Stomach (tissue), 9 donors: ENCODE data around the gene SNX1. TPM values are rescaled to one million over a fixed set of nuclear protein-coding genes. Genes with fewer than 3 reads are reported as not detected.

ENCODE experiments used
- DNase-seq, 2 donors: peaks; one replicate each; pipeline versions ENCODE4 v3.0.0 to v3.0.0-alpha.2; 2013 to 2019
- H3K27ac ChIP-seq, 5 donors: fragments of 200-600 bp in 4 of 5; sonication (generic) in 4 of 5; one replicate each; pipeline ENCODE4 v1.5.1; 2013 to 2019; ENCODE audit warnings: mild to moderate bottlenecking in 1 of 5, moderate library complexity in 1 of 5
- H3K27me3 ChIP-seq, 3 donors: fragments of 200-600 bp; sonication (generic); one replicate each; pipeline ENCODE4 v1.5.1; 2017 to 2019; ENCODE audit warnings: mixed run types in 1 of 3
- H3K36me3 ChIP-seq, 4 donors: fragments of 200-600 bp; sonication (generic); 1 replicate in 3 of 4; 2 replicates in 1 of 4; pipeline ENCODE4 v1.5.1; 2016 to 2019
- H3K4me1 ChIP-seq, 4 donors: fragments of 200-600 bp; sonication (generic); one replicate each; pipeline ENCODE4 v1.5.1; 2016 to 2019
- H3K4me3 ChIP-seq, 4 donors: fragments of 200-600 bp; sonication (generic) in 3 of 4; one replicate each; pipeline ENCODE4 v1.5.1; 2016 to 2019; ENCODE audit warnings: mild to moderate bottlenecking in 1 of 4
- H3K9me3 ChIP-seq, 4 donors: fragments of 200-600 bp; sonication (generic); one replicate each; pipeline ENCODE4 v1.5.1; 2016 to 2019
- EP300 ChIP-seq: sonication (generic); formaldehyde crosslinking; IDR thresholded peaks from one replicate; pipeline ENCODE4 v1.6.1; 2017; ENCODE audit warnings: antibody characterized with exemption
- POLR2A ChIP-seq, 4 donors: fragments of 450-650 bp; IDR thresholded peaks; one replicate each; pipeline ENCODE4 v1.6.1; 2016; ENCODE audit warnings: antibody characterized with exemption in 4 of 4, control low read depth in 2 of 4, mild to moderate bottlenecking in 1 of 4, moderate library complexity in 1 of 4
- POLR2AphosphoS5 ChIP-seq, 3 donors: sonication (generic); formaldehyde crosslinking; IDR thresholded peaks; one replicate each; pipeline ENCODE4 v1.6.1; 2016; ENCODE audit warnings: antibody characterized with exemption in 3 of 3
- WGBS, 5 donors: extraction: QIAGEN DNeasy Blood & Tissue Kit in 3 of 5; methylation state at CpG; one replicate each; pipeline versions ENCODE4 v1.1.5 to v1.1.7; 2013 to 2018; 5-methylcytosine and 5-hydroxymethylcytosine counted together
- intact Hi-C: fragments of 100-400 bp; cut with DNase I; formaldehyde crosslinking; loops from one replicate; pipeline ENCODE4 v1.15.1; 2023; ENCODE audit warnings: low total_unique reads
- polyA plus RNA-seq, 3 donors: library from polyadenylated mRNA; stranded (reverse); fragments of 200-250 nt; gene quantifications; one replicate each; pipeline ENCODE4 v1.2.3, GENCODE V29; 2013
- total RNA-seq, 5 donors: library from RNA; depleted of rRNA; stranded (reverse); fragments of >200 nt; gene quantifications; one replicate each; pipeline versions ENCODE4 v1.1.0 to v1.2.3, GENCODE V29; 2014 to 2016
- TF ChIP-seq, protein P1 (sequence below), 7 experiments: fragments of 450-650 bp in 4 of 7; fragments of 200-600 bp in 3 of 7; sonication (generic) in 3 of 7; IDR thresholded peaks; one replicate each; pipeline ENCODE4 v1.5.1; 2016 to 2019; ENCODE audit warnings: antibody characterized with exemption in 7 of 7, control low read depth in 2 of 7, mild to moderate bottlenecking in 1 of 7
- donor health status: healthy with polysubstance abuse.
- donor health status: Bipolar disorder and iron deficiency.
- donor health status: healthy.

SNX1 gene
- total and polyA plus RNA-seq, 8 donors, result 38.8 to 119 (median 61.9) TPM

DNA sequence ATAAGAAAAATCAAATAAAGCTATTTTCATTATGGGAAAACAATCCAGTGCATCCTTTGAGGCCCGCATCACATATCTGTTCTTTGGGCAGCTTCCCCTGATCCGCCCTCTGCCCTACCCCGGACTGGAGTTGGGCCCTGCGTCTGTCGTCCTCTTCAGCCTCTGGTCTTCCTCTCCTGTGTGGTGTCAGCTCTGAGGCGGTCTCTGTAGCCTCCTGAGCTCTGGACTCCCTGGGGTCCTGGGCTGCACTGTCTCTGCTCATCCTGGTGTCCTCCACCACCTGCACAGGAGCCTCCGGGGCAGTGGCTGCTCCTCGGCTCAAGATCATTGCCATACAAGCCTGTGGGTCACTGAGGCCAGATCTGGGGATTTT is 48.4 kb downstream of the SNX1 start:
- intact Hi-C loops, result no loop called here
- Histone ChIP-seq H3K27me3 (no peaks in the 10 kb centered on the region), H3K9me3 (no peaks in the 10 kb centered on the region), H3K36me3 (peaks cover 16 to 62% (median 60%) of the 10 kb centered on the region in 4 donors), H3K27ac (no peak overlapping the region), H3K4me1 (no peaks in the 10 kb centered on the region), H3K4me3 (no peak overlapping the region)
- TF ChIP-seq POLR2AphosphoS5 (IDR thresholded peaks at IDR 0.05), result no peak
- TF ChIP-seq POLR2A (IDR thresholded peaks at IDR 0.05), result no peak
- no peak for TF ChIP-seq EP300
- TF ChIP-seq, protein P1, sequence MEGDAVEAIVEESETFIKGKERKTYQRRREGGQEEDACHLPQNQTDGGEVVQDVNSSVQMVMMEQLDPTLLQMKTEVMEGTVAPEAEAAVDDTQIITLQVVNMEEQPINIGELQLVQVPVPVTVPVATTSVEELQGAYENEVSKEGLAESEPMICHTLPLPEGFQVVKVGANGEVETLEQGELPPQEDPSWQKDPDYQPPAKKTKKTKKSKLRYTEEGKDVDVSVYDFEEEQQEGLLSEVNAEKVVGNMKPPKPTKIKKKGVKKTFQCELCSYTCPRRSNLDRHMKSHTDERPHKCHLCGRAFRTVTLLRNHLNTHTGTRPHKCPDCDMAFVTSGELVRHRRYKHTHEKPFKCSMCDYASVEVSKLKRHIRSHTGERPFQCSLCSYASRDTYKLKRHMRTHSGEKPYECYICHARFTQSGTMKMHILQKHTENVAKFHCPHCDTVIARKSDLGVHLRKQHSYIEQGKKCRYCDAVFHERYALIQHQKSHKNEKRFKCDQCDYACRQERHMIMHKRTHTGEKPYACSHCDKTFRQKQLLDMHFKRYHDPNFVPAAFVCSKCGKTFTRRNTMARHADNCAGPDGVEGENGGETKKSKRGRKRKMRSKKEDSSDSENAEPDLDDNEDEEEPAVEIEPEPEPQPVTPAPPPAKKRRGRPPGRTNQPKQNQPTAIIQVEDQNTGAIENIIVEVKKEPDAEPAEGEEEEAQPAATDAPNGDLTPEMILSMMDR (IDR thresholded peaks at IDR 0.05), result no peak
- DNase-seq, result no peak
- 80 to 90% (median 84%) methylated on average over 7 to 8 of the region's 8 CpGs for WGBS, 5 donors

DNA sequence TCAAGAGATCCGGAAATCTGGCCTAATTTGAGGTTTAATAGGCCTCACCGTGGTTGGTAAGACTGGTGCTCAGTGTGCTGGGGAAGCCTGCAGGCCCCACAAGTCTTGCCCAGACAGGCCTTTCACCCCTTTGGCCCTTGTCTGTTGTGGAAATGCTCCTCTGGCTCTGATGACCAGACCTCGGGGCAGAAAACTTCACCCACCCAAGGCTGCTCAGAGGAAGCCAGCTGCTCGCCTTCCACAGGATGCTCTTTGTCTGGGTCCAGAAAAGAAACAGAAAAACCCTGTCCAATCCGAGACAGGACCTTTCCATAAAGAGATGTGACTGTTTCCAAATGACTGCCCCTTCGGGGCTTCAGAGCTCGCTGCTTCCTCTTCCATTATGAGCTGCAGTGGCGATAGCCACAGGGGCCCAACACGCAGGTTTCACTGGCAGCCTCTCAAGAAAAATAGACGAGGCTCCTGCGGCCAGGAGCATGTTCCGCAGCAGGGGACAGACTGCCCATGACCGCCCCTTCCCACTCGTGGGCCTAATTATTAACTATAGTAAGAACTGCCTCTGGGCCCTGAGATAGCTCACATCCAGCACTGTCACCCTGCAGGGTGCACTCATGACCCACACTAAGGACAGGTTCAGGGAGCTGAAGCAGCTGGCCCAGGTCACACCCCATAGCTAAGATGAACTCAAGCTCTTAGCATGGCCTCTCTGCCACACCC is 48.9 kb downstream of the SNX1 start:
- WGBS, 5 donors, result 84 to 94% (median 87%) methylated on average over 10 to 14 of the region's 14 CpGs

DNA sequence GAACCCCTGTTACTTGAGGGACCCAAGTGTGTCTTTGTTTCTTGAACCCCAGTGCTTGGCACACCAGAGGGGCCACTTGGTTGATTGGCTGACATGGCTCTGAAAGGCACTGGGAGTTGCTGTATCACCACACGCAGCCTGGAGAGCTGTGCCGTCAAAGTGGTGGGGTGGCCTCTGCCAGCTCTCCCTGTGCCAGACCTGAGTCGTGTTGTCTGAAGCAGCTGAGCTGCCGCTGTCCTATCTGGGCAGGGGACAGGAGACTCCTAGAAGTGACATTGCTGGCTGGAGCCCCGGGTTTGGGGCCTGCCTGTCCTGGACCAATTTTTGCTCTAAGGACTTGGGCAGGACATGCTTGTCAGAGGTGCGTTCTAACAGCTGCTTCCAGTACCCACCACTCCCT is 50.3 kb downstream of the SNX1 start:
- Histone ChIP-seq H3K36me3 (peaks cover 16 to 52% (median 51%) of the 10 kb centered on the region in 4 donors), H3K27ac (no peak overlapping the region), H3K9me3 (no peaks in the 10 kb centered on the region), H3K4me1 (peaks cover under 1 to 9% (median 4%) of the 10 kb centered on the region in 4 donors), H3K4me3 (no peak overlapping the region), H3K27me3 (peaks cover 0 to 4% (median 2%) of the 10 kb centered on the region in 3 donors)
- no peak for DNase-seq
- intact Hi-C loops, result no loop called here
- WGBS, 5 donors, result 55 to 78% (median 59%) methylated on average over 4 to 6 of the region's 6 CpGs
- TF ChIP-seq, protein P1 (IDR thresholded peaks at IDR 0.05), result no peak
- TF ChIP-seq POLR2A (IDR thresholded peaks at IDR 0.05) (no peak), POLR2AphosphoS5 (IDR thresholded peaks at IDR 0.05) (no peak), EP300 (no peak)

More for the DNA sequence above, 48.9 kb downstream of the SNX1 start:
- H3K4me1 ChIP-seq, result no peaks in the 10 kb centered on the region
- TF ChIP-seq, protein P1 (IDR thresholded peaks at IDR 0.05), result no peak
- TF ChIP-seq EP300 (no peak), POLR2AphosphoS5 (IDR thresholded peaks at IDR 0.05) (no peak), POLR2A (IDR thresholded peaks at IDR 0.05) (no peak)
- intact Hi-C loops, result no loop called here
- peaks cover 16 to 62% (median 60%) of the 10 kb centered on the region in 4 donors for H3K36me3 ChIP-seq
- no peaks in the 10 kb centered on the region for H3K9me3 ChIP-seq
- no peak overlapping the region for H3K27ac ChIP-seq
- H3K27me3 ChIP-seq, result no peaks in the 10 kb centered on the region
- no peak overlapping the region for H3K4me3 ChIP-seq
- peak in 1 of 2 donors; percentile 30 for DNase-seq

DNA sequence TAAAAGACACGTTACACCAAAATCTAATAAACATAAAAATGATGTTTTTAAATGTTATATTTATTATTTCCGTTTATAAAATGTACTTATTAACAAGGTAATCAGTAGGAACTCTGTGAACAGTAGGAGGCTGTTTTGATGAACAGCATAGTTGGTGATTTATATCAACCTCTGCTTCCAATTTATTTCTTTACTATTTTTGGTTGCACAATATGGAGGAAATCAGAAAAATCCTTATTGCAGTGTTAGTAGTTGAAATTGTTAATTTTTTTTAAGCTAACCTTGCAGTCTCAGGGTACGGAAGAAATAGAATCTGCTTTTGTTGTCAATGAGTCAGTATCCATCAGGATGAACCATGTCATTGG is 50.7 kb downstream of the SNX1 start:
- Histone ChIP-seq H3K4me3 (no peak overlapping the region), H3K27ac (no peak overlapping the region), H3K9me3 (no peaks in the 10 kb centered on the region), H3K27me3 (peaks cover 0 to 9% (median 6%) of the 10 kb centered on the region in 3 donors), H3K4me1 (peaks cover 5 to 13% (median 9%) of the 10 kb centered on the region in 4 donors), H3K36me3 (peaks cover 14 to 48% (median 47%) of the 10 kb centered on the region in 4 donors)
- intact Hi-C loops, result no loop called here
- no peak for DNase-seq
- TF ChIP-seq EP300 (no peak), POLR2AphosphoS5 (IDR thresholded peaks at IDR 0.05) (no peak)
- TF ChIP-seq, protein P1 (IDR thresholded peaks at IDR 0.05), result no peak
- 75 to 84% (median 77%) methylated on average over 3 of the region's 3 CpGs for WGBS, 5 donors
